NCI-H2029 (cell line): Measurements from ENCODE around the gene MYCBP2.
"Not testable (repeated sequence)": the region's sequence is repeated elsewhere in the genome, so short reads cannot be mapped to it uniquely, and the experiment has no call there.

Source experiments
- DNase-seq: peaks from one replicate; lab custom pipeline; 2025; lab: John Stamatoyannopoulos, UW

Gene MYCBP2

GRCh38 chr13:77326905-77327604 lies at the start of gene MYCBP2:
MYCBP2 (minus strand) TSS chr13:77327094; CDS start chr13:77326775, 319 bp downstream.
- peak; percentile 82 for DNase-seq

GRCh38 chr13:77375560-77376108 lies 48.7 kb upstream of the MYCBP2 start:
- DNase-seq = no peak

- DNase-seq = no peak
Observed at GRCh38 chr13:77374786-77375185, 47.9 kb upstream of the MYCBP2 start.

GRCh38 chr13:77374339-77374738 lies 47.4 kb upstream of the MYCBP2 start:
- DNase-seq = no peak

- no peak for DNase-seq
Observed at GRCh38 chr13:77373502-77373901, 46.6 kb upstream of the MYCBP2 start.

- no peak for DNase-seq
Observed at GRCh38 chr13:77372275-77372674, 45.4 kb upstream of the MYCBP2 start.

GRCh38 chr13:77370888-77371287 lies 44.0 kb upstream of the MYCBP2 start:
- no peak for DNase-seq

GRCh38 chr13:77362166-77362565 lies 35.3 kb upstream of the MYCBP2 start:
- DNase-seq = no peak

- DNase-seq = no peak
Observed at GRCh38 chr13:77360032-77360685, 33.3 kb upstream of the MYCBP2 start.

GRCh38 chr13:77359171-77359570 lies 32.3 kb upstream of the MYCBP2 start:
- DNase-seq = no peak

- no peak for DNase-seq
Observed at GRCh38 chr13:77358001-77358400, 31.1 kb upstream of the MYCBP2 start.

- no peak for DNase-seq
Observed at GRCh38 chr13:77356155-77356554, 29.3 kb upstream of the MYCBP2 start.

GRCh38 chr13:77353995-77354394 lies 27.1 kb upstream of the MYCBP2 start:
- DNase-seq = no peak

- DNase-seq = no peak
Observed at GRCh38 chr13:77351315-77351714, 24.4 kb upstream of the MYCBP2 start.

- DNase-seq = no peak
Observed at GRCh38 chr13:77350811-77351210, 23.9 kb upstream of the MYCBP2 start.

- no peak for DNase-seq
Observed at GRCh38 chr13:77349365-77349764, 22.5 kb upstream of the MYCBP2 start.

- DNase-seq = not testable (repeated sequence)
Observed at GRCh38 chr13:77347351-77347750, 20.5 kb upstream of the MYCBP2 start.

- DNase-seq = peak; percentile 84
Observed at GRCh38 chr13:77345150-77345780, 18.4 kb upstream of the MYCBP2 start.

- no peak for DNase-seq
Observed at GRCh38 chr13:77343841-77344240, 16.9 kb upstream of the MYCBP2 start.

GRCh38 chr13:77339408-77339807 lies 12.5 kb upstream of the MYCBP2 start:
- DNase-seq = no peak

GRCh38 chr13:77338961-77339401 lies 12.1 kb upstream of the MYCBP2 start:
- no peak for DNase-seq

GRCh38 chr13:77338329-77338728 lies 11.4 kb upstream of the MYCBP2 start:
- no peak for DNase-seq

- DNase-seq = no peak
Observed at GRCh38 chr13:77337159-77337558, 10.3 kb upstream of the MYCBP2 start.
